CD14-positive monocyte (primary cell): ENCODE data around the gene NATD1. TPM values are rescaled to one million over a fixed set of nuclear protein-coding genes. Genes with fewer than 3 reads are reported as not detected.

Source experiments
- DNase-seq, 3 donors: peaks; one replicate each; pipeline ENCODE4 v3.0.0-alpha.2; 2011 to 2022
- H2AFZ ChIP-seq: 2 replicates; pipeline ENCODE4 v1.6.0; 2012; ENCODE audit warnings: mild to moderate bottlenecking, low read depth, low read length, inconsistent platforms; ENCODE audit not compliant: insufficient read depth, poor library complexity, severe bottlenecking
- H3K27ac ChIP-seq, 2 donors: 1 replicate in 1 of 2; 2 replicates in 1 of 2; pipeline ENCODE4 v1.5.1; 2012 to 2013; ENCODE audit warnings: low read length in 2 of 2, control low read depth in 1 of 2, inconsistent platforms in 1 of 2, low read depth in 1 of 2, mild to moderate bottlenecking in 1 of 2
- H3K27me3 ChIP-seq, 2 donors: one replicate each; pipeline versions ENCODE4 v1.6.0 to v1.6.1; 2011 to 2013; ENCODE audit warnings: low read length in 2 of 2; ENCODE audit not compliant: control insufficient read depth in 2 of 2, insufficient read depth in 2 of 2
- H3K36me3 ChIP-seq, 2 donors: replicated peaks in 1 of 2; 1 replicate in 1 of 2; 2 replicates in 1 of 2; pipeline versions ENCODE4 v1.5.1 to v1.6.1; 2012 to 2013; ENCODE audit warnings: low read length in 2 of 2, control low read depth in 1 of 2, inconsistent platforms in 1 of 2, mild to moderate bottlenecking in 1 of 2; ENCODE audit not compliant: insufficient read depth in 2 of 2, control insufficient read depth in 1 of 2
- H3K4me1 ChIP-seq, 2 donors: 1 replicate in 1 of 2; 2 replicates in 1 of 2; pipeline versions ENCODE4 v1.5.1 to v1.6.1; 2012 to 2013; ENCODE audit warnings: low read length in 2 of 2, control low read depth in 1 of 2, inconsistent platforms in 1 of 2, mild to moderate bottlenecking in 1 of 2, moderate library complexity in 1 of 2; ENCODE audit not compliant: insufficient read depth in 2 of 2, control insufficient read depth in 1 of 2
- H3K4me2 ChIP-seq: replicated peaks from 2 replicates; pipeline ENCODE3; 2012; ENCODE audit warnings: low read length, moderate library complexity, mild to moderate bottlenecking; ENCODE audit not compliant: poor library complexity, severe bottlenecking; ENCODE audit errors: extremely low read depth
- H3K4me3 ChIP-seq, 3 experiments: fragments of 200-600 bp in 1 of 3; sonication (generic) in 1 of 3; replicated peaks in 1 of 3; 1 replicate in 2 of 3; 2 replicates in 1 of 3; pipeline ENCODE4 v1.5.1; 2011 to 2013; ENCODE audit warnings: low read length in 3 of 3, mild to moderate bottlenecking in 3 of 3, control low read depth in 2 of 3, low read depth in 2 of 3, inconsistent platforms in 1 of 3, moderate library complexity in 1 of 3
- H3K79me2 ChIP-seq: 2 replicates; pipeline ENCODE4 v1.6.0; 2012; ENCODE audit warnings: mild to moderate bottlenecking, control low read depth, inconsistent platforms, low read length, moderate library complexity; ENCODE audit not compliant: insufficient read depth
- H3K9ac ChIP-seq: 2 replicates; pipeline ENCODE4 v1.6.0; 2017; ENCODE audit warnings: low read length, mild to moderate bottlenecking; ENCODE audit not compliant: insufficient read depth, poor library complexity, severe bottlenecking
- H3K9me3 ChIP-seq, 2 donors: replicated peaks in 1 of 2; 1 replicate in 1 of 2; 2 replicates in 1 of 2; pipeline versions ENCODE4 v1.5.1 to v1.6.1; 2012 to 2013; ENCODE audit warnings: low read length in 2 of 2, control low read depth in 1 of 2; ENCODE audit not compliant: control insufficient read depth in 1 of 2, insufficient read depth in 1 of 2
- H4K20me1 ChIP-seq: 2 replicates; pipeline ENCODE4 v1.6.0; 2012; ENCODE audit warnings: mild to moderate bottlenecking, low read length, control low read depth, moderate library complexity; ENCODE audit not compliant: insufficient read depth
- H3K27ac Mint-ChIP-seq, 7 donors: one replicate each; pipeline ENCODE4 v1.8.0; 2020; ENCODE audit warnings: mild to moderate bottlenecking in 7 of 7, mixed read lengths in 7 of 7, moderate library complexity in 6 of 7, inconsistent platforms in 2 of 7
- H3K27me3 Mint-ChIP-seq, 3 donors: one replicate each; pipeline ENCODE4 v1.8.0; 2021 to 2022; ENCODE audit warnings: low read depth in 3 of 3, mild to moderate bottlenecking in 3 of 3, mixed read lengths in 3 of 3, moderate library complexity in 3 of 3, inconsistent platforms in 1 of 3
- H3K36me3 Mint-ChIP-seq, 2 donors: one replicate each; pipeline ENCODE4 v1.8.0; 2020; ENCODE audit warnings: mixed read lengths in 2 of 2, inconsistent platforms in 1 of 2, mild to moderate bottlenecking in 1 of 2
- H3K4me1 Mint-ChIP-seq: one replicate; pipeline ENCODE4 v1.8.0; 2020; ENCODE audit warnings: mild to moderate bottlenecking, mixed read lengths
- H3K4me3 Mint-ChIP-seq, 2 donors: one replicate each; pipeline ENCODE4 v1.8.0; 2020; ENCODE audit warnings: mild to moderate bottlenecking in 2 of 2, mixed read lengths in 2 of 2, moderate library complexity in 1 of 2
- H3K9me3 Mint-ChIP-seq, 7 donors: one replicate each; pipeline ENCODE4 v1.8.0; 2020 to 2022; ENCODE audit warnings: mixed read lengths in 7 of 7, mild to moderate bottlenecking in 6 of 7, moderate library complexity in 6 of 7, inconsistent platforms in 2 of 7
- CTCF ChIP-seq: fragments of 200-600 bp; IDR thresholded peaks from one replicate; pipeline ENCODE4 v1.8.0; 2022; ENCODE audit warnings: antibody characterized with exemption, mild to moderate bottlenecking
- WGBS: methylation state at CpG from one replicate; pipeline ENCODE4 v1.1.5; 2013; ENCODE audit warnings: missing lambda C conversion rate; ENCODE audit not compliant: insufficient coverage; 5-methylcytosine and 5-hydroxymethylcytosine counted together
- intact Hi-C, 2 donors: fragments of 100-400 bp; cut with micrococcal nuclease; formaldehyde crosslinking; loops; one replicate each; pipeline versions ENCODE4 v1.15.0 to v1.15.1; 2023
- polyA plus RNA-seq, 3 donors: library from polyadenylated mRNA; depleted of rRNA in 1 of 3; unstranded in 2 of 3; stranded (reverse) in 1 of 3; fragments of 300-500 nt in 2 of 3; fragments of >200 nt in 1 of 3; fragmentation: Illumina TruSeq in 2 of 3; gene quantifications; 1 replicate in 2 of 3; 2 replicates in 1 of 3; pipeline ENCODE4 v1.2.3, GENCODE V29; 2012 to 2021

The NATD1 gene
- polyA plus RNA-seq, 3 donors = 3.0 to 13.6 (median 3.8) TPM

DNA sequence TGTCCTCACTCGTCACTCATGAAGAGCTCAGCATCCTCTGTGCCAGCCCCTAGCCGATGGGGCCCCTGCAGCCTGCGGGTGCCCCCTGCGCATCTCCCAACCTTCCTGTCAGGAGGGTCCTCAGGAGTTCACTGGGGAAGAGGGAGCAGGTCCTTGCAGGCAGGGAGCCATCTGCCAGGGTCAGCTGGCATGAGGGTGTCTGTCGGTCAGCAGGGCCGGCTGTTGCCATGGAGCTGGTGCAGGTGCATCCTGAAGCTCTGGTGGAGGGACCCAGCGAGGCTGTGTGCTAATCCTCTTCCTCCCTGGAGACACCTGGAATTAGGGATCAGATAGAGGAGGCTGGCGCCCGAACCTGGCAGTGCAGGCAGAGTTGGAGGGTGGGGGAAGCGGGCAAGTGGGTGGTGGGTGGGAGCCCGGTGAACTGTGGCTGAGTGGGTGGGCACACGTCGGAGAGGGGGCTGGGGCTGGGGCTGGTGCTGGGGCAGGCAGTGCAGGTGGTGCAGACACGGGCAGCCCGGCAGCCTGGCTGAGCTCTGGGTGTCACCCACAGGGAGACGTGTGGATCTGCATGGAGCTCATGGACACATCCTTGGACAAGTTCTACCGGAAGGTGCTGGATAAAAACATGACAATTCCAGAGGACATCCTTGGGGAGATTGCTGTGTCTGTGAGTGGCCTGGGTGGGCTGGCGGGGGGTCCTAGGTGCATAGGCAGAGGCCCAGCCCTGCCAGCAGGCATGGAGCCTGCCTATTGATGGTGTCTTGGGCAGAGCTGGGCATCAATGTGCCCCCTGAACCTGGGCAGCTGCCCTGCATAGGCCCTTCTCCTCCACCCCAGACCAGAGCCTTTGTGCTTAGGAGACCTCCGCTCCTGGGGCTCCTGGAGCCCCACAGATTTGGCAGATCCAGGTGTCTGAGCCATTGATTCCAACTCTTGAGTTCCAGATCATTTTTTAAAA lies 48.7 kb upstream of the NATD1 start:
- H3K27me3 Mint-ChIP-seq = peaks cover 0 to 3% (median 2%) of the 10 kb centered on the region in 3 donors
- no peak for TF ChIP-seq CTCF
- H2AFZ ChIP-seq = no peak overlapping the region
- no peak overlapping the region for H3K4me3 ChIP-seq
- no peak overlapping the region for H3K4me3 Mint-ChIP-seq
- H3K4me1 Mint-ChIP-seq = peaks cover 5% of the 10 kb centered on the region
- 83% methylated on average over 19 of the region's 19 CpGs for WGBS
- no peak overlapping the region for H3K4me2 ChIP-seq
- peaks cover 0 to 3% of the 10 kb centered on the region in 2 donors for H3K9me3 ChIP-seq
- no peak overlapping the region for H3K27ac ChIP-seq
- peaks cover 98% of the 10 kb centered on the region for H4K20me1 ChIP-seq
- H3K27ac Mint-ChIP-seq = peak overlapping the region in 2 of 7 donors; percentile 24 to 41
- DNase-seq = no peak
- H3K36me3 Mint-ChIP-seq = peaks cover 71 to 89% of the 10 kb centered on the region in 2 donors
- peaks cover 0 to 12% (median 3%) of the 10 kb centered on the region in 7 donors for H3K9me3 Mint-ChIP-seq
- H3K9ac ChIP-seq = no peak overlapping the region
- peaks cover 2 to 11% of the 10 kb centered on the region in 2 donors for H3K4me1 ChIP-seq
- intact Hi-C loops = no loop called here
- no peaks in the 10 kb centered on the region for H3K27me3 ChIP-seq
- H3K79me2 ChIP-seq = peaks cover 30% of the 10 kb centered on the region
- H3K36me3 ChIP-seq = peaks cover 92 to 100% of the 10 kb centered on the region in 2 donors

GRCh38 chr17:21300601-21301571 lies 47.7 kb upstream of the NATD1 start:
- WGBS = 80% methylated on average over 31 of the region's 31 CpGs
- peak overlapping the region in 1 of 7 donors; percentile 11 for H3K27ac Mint-ChIP-seq

More at GRCh38 chr17:21300601-21301571, 47.7 kb upstream of the NATD1 start:
- TF ChIP-seq CTCF = no peak
- peaks cover 0 to 3% (median 2%) of the 10 kb centered on the region in 3 donors for H3K27me3 Mint-ChIP-seq
- H3K36me3 ChIP-seq = peaks cover 83 to 100% of the 10 kb centered on the region in 2 donors
- H3K4me2 ChIP-seq = no peak overlapping the region
- peaks cover 7% of the 10 kb centered on the region for H3K4me1 Mint-ChIP-seq
- no peak for DNase-seq
- peaks cover 61 to 84% of the 10 kb centered on the region in 2 donors for H3K36me3 Mint-ChIP-seq
- peak overlapping the region in 1 of 2 donors; percentile 2 for H3K4me3 Mint-ChIP-seq
- H4K20me1 ChIP-seq = peaks cover 98% of the 10 kb centered on the region
- intact Hi-C loops = no loop called here
- peaks cover 0 to 3% of the 10 kb centered on the region in 2 donors for H3K9me3 ChIP-seq
- H3K4me3 ChIP-seq = no peak overlapping the region
- H3K27ac ChIP-seq = no peak overlapping the region
- H3K9ac ChIP-seq = no peak overlapping the region
- H3K27me3 ChIP-seq = no peaks in the 10 kb centered on the region
- H3K9me3 Mint-ChIP-seq = peaks cover 0 to 12% (median 3%) of the 10 kb centered on the region in 7 donors
- peaks cover 40% of the 10 kb centered on the region for H3K79me2 ChIP-seq
- peaks cover 2 to 11% of the 10 kb centered on the region in 2 donors for H3K4me1 ChIP-seq
- no peak overlapping the region for H2AFZ ChIP-seq
